ENCODE results near the gene MCC. TPM values are rescaled to one million over a fixed set of nuclear protein-coding genes. Genes with fewer than 3 reads are reported as not detected.
"Not testable (repeated sequence)": the region's sequence is repeated elsewhere in the genome, so short reads cannot be mapped to it uniquely, and the experiment has no call there.

The MCC gene
- total RNA-seq, 1 donor from 2014 or later = 10.2 TPM

- FAIRE-seq = no peak
- no peak for DNase-seq (ENCODE audit: low spot score in 2 of 2)
Observed at GRCh38 chr5:113491022-113491421, 2.8 kb upstream of the MCC start.

- FAIRE-seq (no peak), DNase-seq (ENCODE audit: low spot score in 2 of 2) (no peak)
Observed at GRCh38 chr5:113490317-113490716, 2.1 kb upstream of the MCC start.

GRCh38 chr5:113489299-113489698 lies 1.0 kb upstream of the MCC start:
- FAIRE-seq (no peak), DNase-seq (ENCODE audit: low spot score in 2 of 2) (peak in 1 of 2 donors; percentile 20)

GRCh38 chr5:113488645-113489184 lies 462 bp upstream of the MCC start:
- FAIRE-seq (no peak), DNase-seq (ENCODE audit: low spot score in 2 of 2) (peak in 1 of 2 donors; percentile 17)

- DNase-seq (ENCODE audit: low spot score in 2 of 2) (peak in 1 of 2 donors; percentile 8), FAIRE-seq (no peak)
Observed at GRCh38 chr5:113487416-113487780, 855 bp downstream of the MCC start.

- FAIRE-seq (no peak), DNase-seq (ENCODE audit: low spot score in 2 of 2) (no peak)
Observed at GRCh38 chr5:113480243-113480642, 8.0 kb downstream of the MCC start.

DNA sequence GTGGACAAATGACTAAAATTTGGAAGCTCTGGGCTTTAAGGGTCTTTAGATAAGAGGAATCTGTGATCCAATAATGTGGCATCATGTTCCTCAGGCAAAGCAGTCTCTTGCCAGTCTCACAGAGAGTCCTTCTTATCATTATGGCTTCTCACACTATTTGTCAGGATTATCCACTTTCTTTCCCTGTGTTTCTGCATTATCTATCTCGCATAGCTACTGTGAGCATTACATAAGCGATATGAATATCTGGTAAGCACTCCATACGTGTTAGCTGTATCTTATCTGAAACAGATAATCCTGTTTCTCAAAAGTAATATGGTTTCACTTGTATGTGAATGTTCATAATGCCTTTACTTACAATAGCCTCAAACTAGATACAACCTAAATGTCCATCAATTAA lies 9.6 kb downstream of the MCC start:
- no peak for DNase-seq (ENCODE audit: low spot score in 2 of 2)
- FAIRE-seq = no peak

DNA sequence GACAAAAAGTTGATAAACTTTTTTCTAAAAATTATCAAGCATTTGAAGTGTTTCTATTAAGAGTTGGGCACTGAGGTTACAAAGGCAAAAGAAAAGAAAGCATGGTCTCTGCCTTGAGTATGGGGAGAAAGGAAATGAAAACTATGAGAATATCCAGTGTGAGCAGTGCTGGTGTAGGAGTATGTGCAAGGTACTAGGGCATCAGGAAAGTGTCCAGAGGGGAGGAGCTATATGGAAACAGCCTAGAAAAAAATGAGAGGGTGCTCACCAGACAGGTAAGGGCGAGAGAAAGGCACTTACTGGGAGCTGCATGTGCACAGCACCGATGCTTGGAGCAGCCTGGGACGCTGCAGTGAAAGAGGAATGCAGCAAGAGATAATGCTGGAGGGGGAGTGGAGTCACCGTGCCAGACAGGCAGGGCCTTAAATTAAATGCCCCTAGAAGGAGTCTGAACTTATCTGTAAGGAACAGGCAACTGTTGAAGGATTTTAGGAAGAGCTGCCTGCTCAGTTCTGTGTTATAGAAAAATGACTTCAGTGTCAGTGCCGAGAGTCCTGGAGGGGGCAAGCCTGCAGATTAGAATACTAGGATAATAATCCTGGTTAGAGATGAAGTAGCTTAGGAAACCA lies 14.0 kb downstream of the MCC start:
- DNase-seq (ENCODE audit: low spot score in 2 of 2) = no peak
- FAIRE-seq = no peak

DNA sequence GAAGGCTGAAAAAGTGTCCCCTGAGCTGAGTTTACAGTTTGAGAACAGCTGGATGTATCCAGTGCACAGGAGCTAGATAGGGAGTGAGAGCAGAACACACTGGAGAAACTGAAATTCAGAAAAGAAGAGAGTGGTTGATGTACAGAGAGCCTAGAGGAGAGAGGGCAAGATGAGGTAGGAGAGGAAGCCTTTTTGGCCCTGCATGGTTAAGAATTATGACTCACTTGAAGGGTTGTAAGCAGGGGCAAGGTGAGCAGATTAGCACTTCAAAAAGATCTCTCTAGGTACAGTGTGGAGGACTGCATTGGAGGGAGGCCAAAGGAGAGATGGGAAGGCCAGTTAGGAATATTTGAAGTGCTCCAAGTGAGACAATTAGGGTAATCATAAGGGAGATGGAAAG lies 25.2 kb downstream of the MCC start:
- no peak for FAIRE-seq
- no peak for DNase-seq (ENCODE audit: low spot score in 2 of 2)

GRCh38 chr5:113457106-113457505 lies 31.1 kb downstream of the MCC start:
- not testable (repeated sequence) for DNase-seq (ENCODE audit: low spot score in 2 of 2); FAIRE-seq

DNA sequence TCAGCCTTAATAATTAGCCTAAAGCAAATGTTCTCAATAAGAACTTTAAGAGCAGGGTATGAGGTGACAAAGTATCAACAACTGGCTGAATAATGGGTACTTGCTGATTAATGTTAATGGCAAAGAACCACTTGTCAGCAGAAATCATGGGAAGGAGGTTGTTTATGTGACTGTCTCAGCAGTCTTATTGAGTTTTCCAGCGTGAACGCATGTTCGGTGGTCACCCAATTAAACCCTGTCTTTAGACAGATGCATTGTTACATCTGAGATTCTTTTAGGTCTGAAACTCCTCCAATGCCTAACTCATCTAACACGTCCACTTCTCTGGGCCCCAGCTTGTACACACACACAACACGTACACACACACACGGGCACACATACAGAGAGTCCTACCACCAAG lies 35.3 kb downstream of the MCC start:
- no peak for FAIRE-seq
- no peak for DNase-seq (ENCODE audit: low spot score in 2 of 2)

DNA sequence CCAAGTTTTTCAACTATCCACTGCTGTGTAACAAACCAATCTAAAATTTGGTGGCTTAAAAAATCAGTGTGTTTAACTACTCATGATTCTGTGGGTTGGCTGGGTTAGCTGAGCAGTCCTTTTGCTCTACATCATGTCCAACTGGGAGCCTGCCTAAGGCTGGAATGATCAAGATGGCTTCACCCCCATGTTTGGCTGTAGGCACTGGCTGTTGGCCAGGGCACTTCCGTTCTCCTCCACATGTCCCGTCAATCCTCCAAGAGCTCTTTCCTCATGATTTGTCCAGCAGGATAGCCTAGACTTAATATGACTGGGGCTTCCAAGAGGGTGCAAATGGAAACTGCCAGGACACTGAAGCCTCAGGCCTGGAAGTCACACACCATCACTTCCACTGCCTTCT lies 36.5 kb downstream of the MCC start:
- DNase-seq (ENCODE audit: low spot score in 2 of 2) (no peak), FAIRE-seq (no peak)

GRCh38 chr5:113450929-113451328 lies 37.3 kb downstream of the MCC start:
- no peak for FAIRE-seq
- DNase-seq (ENCODE audit: low spot score in 2 of 2) = no peak

- DNase-seq (ENCODE audit: low spot score in 2 of 2) = no peak
- FAIRE-seq = no peak
Observed at GRCh38 chr5:113450462-113450861, 37.8 kb downstream of the MCC start.

GRCh38 chr5:113448252-113448651 lies 40.0 kb downstream of the MCC start:
- no peak for DNase-seq (ENCODE audit: low spot score in 2 of 2)
- no peak for FAIRE-seq

GRCh38 chr5:113447498-113448050 lies 40.7 kb downstream of the MCC start:
- FAIRE-seq (no peak), DNase-seq (ENCODE audit: low spot score in 2 of 2) (no peak)

GRCh38 chr5:113446358-113446927 lies 41.8 kb downstream of the MCC start:
- FAIRE-seq (no peak), DNase-seq (ENCODE audit: low spot score in 2 of 2) (no peak)

DNA sequence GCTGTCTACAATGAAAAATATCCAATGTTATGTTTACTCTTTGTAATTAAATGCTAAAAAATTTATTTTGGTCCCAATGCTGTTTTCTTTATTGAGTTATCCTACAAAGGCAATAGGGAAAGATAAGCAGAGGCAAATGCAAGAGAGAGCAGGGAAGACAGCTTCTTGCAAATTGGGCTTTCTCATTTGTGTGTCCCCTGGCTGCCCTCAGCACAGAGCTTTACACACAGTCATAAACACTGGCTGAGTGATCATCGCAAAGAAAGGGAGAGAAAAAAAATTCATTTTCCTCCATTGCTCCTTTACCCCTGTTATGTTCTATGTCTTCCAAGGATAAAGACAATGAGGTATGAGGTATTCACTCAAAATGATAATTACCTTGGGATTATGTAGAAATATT lies 51.1 kb downstream of the MCC start:
- FAIRE-seq (no peak), DNase-seq (ENCODE audit: low spot score in 2 of 2) (no peak)

GRCh38 chr5:113435575-113435974 lies 52.7 kb downstream of the MCC start:
- FAIRE-seq (no peak), DNase-seq (ENCODE audit: low spot score in 2 of 2) (peak in 1 of 2 donors; percentile 33)

DNA sequence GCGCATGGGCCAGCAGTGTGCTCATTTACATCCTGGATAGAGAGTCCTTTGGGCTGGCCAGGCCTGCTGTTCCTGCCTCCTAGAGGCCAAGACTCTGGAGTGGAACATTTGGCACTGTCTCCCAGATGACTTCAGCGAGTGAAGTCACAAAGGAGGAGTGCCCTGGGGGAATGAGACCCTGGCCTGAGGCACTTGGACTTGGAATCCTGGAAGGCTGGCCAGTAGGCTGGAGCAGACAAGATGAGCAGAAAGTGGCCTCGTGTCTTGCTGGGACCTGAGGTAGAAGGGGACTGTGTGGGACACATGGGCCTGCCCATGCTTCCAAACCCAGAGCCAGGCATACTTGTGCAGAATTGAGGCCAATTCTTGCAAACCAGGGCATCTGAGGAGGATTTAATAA lies 53.4 kb downstream of the MCC start, which contains the start of gene TSSK1B:
TSS of gene TSSK1B (minus strand) at position 101 of the 400 bp plus-strand sequence. CDS start 150 bp downstream, outside the sequence.
- FAIRE-seq (no peak), DNase-seq (ENCODE audit: low spot score in 2 of 2) (no peak)

DNA sequence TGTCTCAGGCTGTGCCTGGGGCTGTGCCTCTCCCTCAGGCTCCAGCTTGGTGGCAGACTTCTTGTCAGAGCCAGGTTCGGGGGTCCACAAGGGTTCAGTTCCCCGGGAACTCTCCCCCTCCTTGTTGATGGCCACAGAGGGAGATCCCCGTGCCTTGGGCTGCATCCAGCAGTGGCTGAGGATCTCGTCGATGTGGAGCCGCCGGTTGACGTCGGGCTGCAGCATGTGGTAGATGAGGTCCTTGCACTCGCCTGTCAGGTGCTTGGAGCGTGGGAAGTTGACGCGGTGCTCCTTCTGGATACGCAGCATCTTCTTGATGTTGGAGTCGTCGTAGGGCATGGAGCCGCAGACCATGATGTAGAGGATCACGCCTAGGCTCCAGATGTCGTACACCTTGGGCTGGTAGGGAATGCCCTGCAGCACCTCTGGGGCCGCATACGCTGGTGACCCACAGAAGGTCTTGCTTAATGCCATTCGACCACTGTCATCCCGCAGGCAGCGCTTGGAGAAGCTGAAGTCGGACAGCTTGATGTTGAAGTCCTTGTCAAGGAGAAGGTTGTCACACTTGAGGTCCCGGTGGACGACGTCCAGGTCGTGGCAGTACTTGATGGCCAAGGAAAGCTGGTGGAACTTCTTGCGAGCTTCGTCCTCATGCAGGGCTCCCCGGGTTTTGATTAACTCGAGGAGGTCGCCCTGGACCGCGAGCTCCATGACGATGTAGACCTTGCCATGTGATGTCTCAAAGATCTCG lies 54.2 kb downstream of the MCC start:
- no peak for FAIRE-seq
- no peak for DNase-seq (ENCODE audit: low spot score in 2 of 2)
